GM19193 (cell line): ENCODE measurements around the gene CARD18.

Source experiments
- POLR2A ChIP-seq: IDR thresholded peaks from 4 replicates; pipeline ENCODE4 v1.6.1; 2011; ENCODE audit not compliant: insufficient read depth, insufficient read length; ENCODE audit errors: extremely low read depth

The CARD18 gene

GRCh38 chr11:105106140-105106539 is 33.4 kb downstream of the CARD18 start:
- no peak for TF ChIP-seq POLR2A

- TF ChIP-seq POLR2A, result no peak
These were observed 35.3 kb downstream of the CARD18 start for GRCh38 chr11:105104292-105104691.

DNA sequence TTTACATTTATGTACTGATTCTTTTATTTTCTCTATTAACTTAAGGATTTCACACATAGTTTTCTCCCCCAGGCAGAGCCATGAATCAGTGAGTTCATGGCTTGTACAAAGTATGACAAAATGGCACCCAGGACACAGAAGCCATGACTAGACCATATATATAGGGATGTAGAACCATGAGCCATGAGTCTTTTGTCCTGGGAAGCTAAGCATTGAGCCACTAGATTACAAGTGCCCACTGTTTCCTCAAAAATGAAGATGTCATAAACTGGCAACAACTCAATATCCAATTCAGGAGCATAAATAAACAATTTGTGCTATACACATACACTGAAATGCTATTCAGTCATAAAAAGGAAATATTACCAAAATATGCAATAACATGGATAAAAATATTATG is 36.2 kb downstream of the CARD18 start:
- no peak for TF ChIP-seq POLR2A

DNA sequence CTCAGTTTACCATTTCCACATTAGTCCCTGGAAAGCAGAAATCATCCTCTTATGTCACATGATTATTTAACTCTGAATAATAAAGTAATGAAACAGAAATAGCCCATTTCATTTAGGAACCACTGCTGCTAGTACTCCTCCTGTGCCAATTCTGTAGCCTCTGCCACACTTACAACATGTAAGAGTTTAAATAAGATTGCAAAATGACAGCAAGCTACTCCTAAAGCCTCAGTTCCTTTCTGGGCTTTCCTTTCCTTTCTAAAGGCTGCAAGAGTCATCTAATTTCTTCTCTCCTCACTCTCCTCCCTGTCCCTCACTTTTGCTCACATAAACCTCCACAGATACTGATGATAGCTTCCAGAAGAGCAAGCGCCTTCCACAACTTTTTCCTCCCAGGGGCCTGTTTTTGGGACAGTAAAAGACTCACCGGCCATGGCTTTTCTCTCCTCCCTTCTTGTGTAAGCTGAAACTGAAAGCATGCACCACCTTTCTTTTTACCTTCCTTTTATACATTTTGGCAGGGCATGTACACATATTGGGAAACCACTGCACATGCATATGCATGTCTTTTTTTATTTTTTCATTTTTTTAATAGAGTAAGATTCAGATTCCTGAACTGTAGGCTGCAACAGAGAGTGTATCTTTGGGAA is 38.5 kb downstream of the CARD18 start:
- no peak for TF ChIP-seq POLR2A

- TF ChIP-seq POLR2A, result no peak
These were observed 39.4 kb downstream of the CARD18 start for GRCh38 chr11:105100206-105100605.

DNA sequence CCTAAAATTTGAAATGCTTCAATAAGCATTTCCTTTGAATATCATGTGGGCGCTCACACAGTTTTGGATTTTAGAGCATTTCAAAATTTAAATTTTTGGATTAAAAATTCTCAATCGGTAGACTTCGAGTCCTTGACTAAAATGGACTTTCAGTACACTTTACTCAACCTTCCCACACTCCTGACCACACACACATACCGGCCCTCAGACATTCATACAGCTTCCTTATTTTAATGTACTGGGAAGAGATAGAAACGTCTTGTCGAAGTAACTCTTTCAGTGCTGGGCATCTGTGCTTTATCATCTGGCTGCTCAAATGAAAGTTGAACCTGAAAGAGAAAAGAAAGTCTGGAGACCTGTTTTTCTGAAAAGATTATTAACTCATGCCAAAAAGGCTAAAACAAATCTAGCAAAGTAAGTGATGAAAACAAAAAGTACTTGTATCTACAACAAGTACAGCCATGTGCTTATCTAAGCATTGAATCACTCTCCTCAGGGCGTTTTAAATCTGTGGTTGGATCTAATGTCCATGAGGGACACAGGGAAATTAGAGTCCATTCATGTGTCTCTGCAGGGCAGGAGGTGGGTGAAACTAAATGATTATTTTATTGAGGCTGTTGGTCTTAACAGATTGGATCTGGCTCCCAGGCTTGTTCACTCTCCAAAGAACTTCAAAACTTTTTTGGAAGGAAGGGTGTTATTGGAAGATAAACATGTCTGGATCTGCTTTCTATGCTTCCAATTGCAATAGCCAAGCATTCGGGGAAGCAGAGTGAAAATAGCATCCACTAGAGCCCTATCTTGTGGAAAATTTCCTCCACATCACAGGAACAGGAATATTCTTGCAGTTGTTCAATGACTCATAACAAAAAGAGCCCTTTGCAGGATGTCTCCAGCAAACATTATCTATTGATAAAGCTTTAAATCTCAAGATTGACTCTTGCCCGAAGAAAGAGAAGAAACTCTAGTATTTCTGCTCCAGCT is 47.0 kb downstream of the CARD18 start:
- no peak for TF ChIP-seq POLR2A
